ENCODE results near the gene UNC45A. TPM values are rescaled to one million over a fixed set of nuclear protein-coding genes. Genes with fewer than 3 reads are reported as not detected.
A peak's percentile ranks its signal among the peaks of the same experiment; 100 is the strongest.

UNC45A gene
- total and polyA plus RNA-seq, 2 of the 8 experiments (the other 6 are each of a cell fraction or from before 2014, with no cell fraction given): 74.1 to 84.2 TPM

GRCh38 chr15:90903733-90904536, 31.1 kb upstream of the UNC45A start:
- peak overlapping the region in 1 of 4 experiments; percentile 33; a peak in 1 of 7 replicates for H3K9ac ChIP-seq (replicated peaks in 1 of 4; ENCODE audit: extremely low read depth in 1 of 4, low read depth in 3 of 4, low read length in 3 of 4)
- H2BK12ac ChIP-seq (ENCODE audit: low read depth, low read length): no peak overlapping the region
- no peak overlapping the region for H3K14ac ChIP-seq (ENCODE audit: insufficient read length)
- peaks cover 0 to 6% of the 10 kb centered on the region in 2 experiments for H4K20me1 ChIP-seq (replicated peaks in 1 of 2; ENCODE audit: control insufficient read depth in 1 of 2, insufficient read depth in 2 of 2, low read length in 2 of 2)
- no peak overlapping the region for H3K27ac ChIP-seq (ENCODE audit: low read depth, low read length)
- H3K79me1 ChIP-seq (ENCODE audit: low read depth, low read length): no peaks in the 10 kb centered on the region
- H3K9me3 ChIP-seq (ENCODE audit: insufficient read depth in 2 of 2, low read depth in 1 of 2, low read length in 1 of 2): no peaks in the 10 kb centered on the region
- no peak overlapping the region for H4K5ac ChIP-seq (ENCODE audit: insufficient read length, low read depth, low read length)
- H4K91ac ChIP-seq (replicated peaks; ENCODE audit: insufficient read length, low read length): no peak overlapping the region
- no peak overlapping the region for H3K18ac ChIP-seq (ENCODE audit: extremely low read depth, low read length)
- H3K4me3 ChIP-seq (ENCODE audit: extremely low read depth in 1 of 4, insufficient read depth in 2 of 4, low read depth in 3 of 4, low read length in 4 of 4): peak overlapping the region; percentile 52 to 79 (median 73); a peak in 7 of 8 replicates
- H3K79me2 ChIP-seq (ENCODE audit: control insufficient read depth in 1 of 2, insufficient read depth in 2 of 2, low read length in 2 of 2): no peaks in the 10 kb centered on the region
- no peak overlapping the region for H2AK5ac ChIP-seq (ENCODE audit: low read depth, low read length)
- 33% methylated on average over 13 of the region's 18 CpGs; no CpG with 5 or more reads in 1 of the 2 experiments for WGBS, 2 experiments (ENCODE audit: extremely low coverage in 1 of 2, insufficient coverage in 1 of 2, insufficient read length in 1 of 2, insufficient replicate concordance in 2 of 2, low coverage in 1 of 2, low lambda C conversion rate in 2 of 2, missing lambda C conversion rate in 1 of 2)
- H2BK120ac ChIP-seq (replicated peaks; ENCODE audit: low read depth, low read length): no peak overlapping the region
- peaks cover 0 to 16% (median 9%) of the 10 kb centered on the region in 4 experiments; a peak in 5 of 7 replicates for H3K27me3 ChIP-seq (replicated peaks in 1 of 4; ENCODE audit: control insufficient read depth in 3 of 4, extremely low read depth in 1 of 4, insufficient read depth in 3 of 4, low read length in 3 of 4)
- ChIA-PET POLR2A (ENCODE audit: partially characterized antibody) (interaction anchor here (1.2 to 3.3 kb wide), 2 partner anchors 15 to 29 kb away, joined by 3 to 24 read pairs; partner anchors contain the start of genes HDDC3 and UNC45A), CTCF (ENCODE audit: partially characterized antibody) (interaction anchor here (0.6 to 13.3 kb wide), 19 partner anchors 9 to 479 kb away, joined by 3 to 187 read pairs (median 4); partner anchors contain the start of genes FES, HDDC3 and UNC45A)
- DNase-seq (ENCODE audit: low read depth in 1 of 2, low spot score in 2 of 2): no peak
- H2BK5ac ChIP-seq (ENCODE audit: low read depth, low read length): no peak overlapping the region
- peak overlapping the region; percentile 91 for H3K4me2 ChIP-seq (ENCODE audit: insufficient read depth in 1 of 2, low read depth in 2 of 2, low read length in 2 of 2)
- H2BK20ac ChIP-seq (ENCODE audit: low read length): no peak overlapping the region
- no peak overlapping the region for H2BK15ac ChIP-seq (ENCODE audit: low read length)
- no peak overlapping the region for H3K4ac ChIP-seq (replicated peaks; ENCODE audit: insufficient read length, low read depth, low read length)
- FAIRE-seq: no peak
- no peaks in the 10 kb centered on the region; a peak in 2 of 8 replicates for H3K36me3 ChIP-seq (ENCODE audit: control insufficient read depth in 2 of 4, insufficient read depth in 4 of 4, low read length in 3 of 4)
- no peak overlapping the region for H3K23ac ChIP-seq (ENCODE audit: insufficient read length)
- H3K4me1 ChIP-seq (replicated peaks in 1 of 4; ENCODE audit: control insufficient read depth in 3 of 4, insufficient read depth in 4 of 4, low read length in 3 of 4): peaks cover 5 to 8% (median 7%) of the 10 kb centered on the region in 4 experiments; a peak in 6 of 7 replicates
- H4K8ac ChIP-seq (ENCODE audit: extremely low read depth, insufficient read depth, low read length): no peak overlapping the region
- peak overlapping the region; percentile 7; the same call in 1 of the 2 replicates for H2AFZ ChIP-seq (ENCODE audit: low read length)
- peaks cover 14% of the 10 kb centered on the region; the same call in 1 of the 2 replicates for H3K23me2 ChIP-seq (ENCODE audit: low read depth, low read length)
- H3K56ac ChIP-seq (replicated peaks; ENCODE audit: insufficient read length, low read depth, low read length): no peak overlapping the region
- peak; percentile 66; the same call in 1 of the 2 replicates for TF ChIP-seq TBP (IDR thresholded peaks at IDR 0.05; ENCODE audit: low read depth, low read length)
- 0 out of 2 replicates have a peak, but pooled peaks have one; percentile 64 for TF ChIP-seq TCF12 (IDR thresholded peaks at IDR 0.05; ENCODE audit: low read depth, low read length)
- no peak for TF ChIP-seq BRCA1 (IDR thresholded peaks at IDR 0.05; ENCODE audit: low read depth, low read length)
- TF ChIP-seq E2F6 (IDR thresholded peaks at IDR 0.05): peak; percentile 70; the same call in 1 of the 2 replicates
- TF ChIP-seq SIN3A (conservative IDR thresholded peaks at IDR 0.05 in 1 of 2, IDR thresholded peaks at IDR 0.05 in 1 of 2; ENCODE audit: low read depth in 1 of 2, low read length in 2 of 2): 0 out of 4 replicates have a peak, but pooled peaks of 1 of the 2 experiments have one; percentile 41
- no peak for TF ChIP-seq SUZ12 (IDR thresholded peaks at IDR 0.05; ENCODE audit: low read length)
- TF ChIP-seq JUN (IDR thresholded peaks at IDR 0.05; ENCODE audit: low read depth, low read length): no peak
- TF ChIP-seq GABPA (IDR thresholded peaks at IDR 0.05; ENCODE audit: borderline replicate concordance, insufficient read depth, low read length): 0 out of 2 replicates have a peak, but pooled peaks have one; percentile 60
- TF ChIP-seq MAX (IDR thresholded peaks at IDR 0.05): peak; percentile 49
